ENCODE measurements around the gene BRD2. TPM values are rescaled to one million over a fixed set of nuclear protein-coding genes. Genes with fewer than 3 reads are reported as not detected.

Gene BRD2
- total RNA-seq, 1 donor from 2014 or later: 234 TPM

DNA sequence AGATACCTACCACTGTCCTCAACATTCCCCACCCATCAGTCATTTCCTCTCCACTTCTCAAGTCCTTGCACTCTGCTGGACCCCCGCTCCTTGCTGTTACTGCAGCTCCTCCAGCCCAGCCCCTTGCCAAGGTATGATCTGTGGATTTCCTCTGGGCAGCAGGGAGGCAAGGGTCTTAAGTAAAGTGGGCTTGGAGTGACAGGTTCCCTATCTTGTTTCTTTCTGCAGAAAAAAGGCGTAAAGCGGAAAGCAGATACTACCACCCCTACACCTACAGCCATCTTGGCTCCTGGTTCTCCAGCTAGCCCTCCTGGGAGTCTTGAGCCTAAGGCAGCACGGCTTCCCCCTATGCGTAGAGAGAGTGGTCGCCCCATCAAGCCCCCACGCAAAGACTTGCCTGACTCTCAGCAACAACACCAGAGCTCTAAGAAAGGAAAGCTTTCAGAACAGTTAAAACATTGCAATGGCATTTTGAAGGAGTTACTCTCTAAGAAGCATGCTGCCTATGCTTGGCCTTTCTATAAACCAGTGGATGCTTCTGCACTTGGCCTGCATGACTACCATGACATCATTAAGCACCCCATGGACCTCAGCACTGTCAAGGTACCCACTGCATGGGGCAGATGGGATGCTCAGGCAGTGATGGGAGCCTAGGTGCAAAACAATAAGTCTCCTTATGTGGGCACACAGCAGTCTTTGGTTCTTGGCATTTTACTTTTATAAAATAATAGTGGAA, 8.1 kb downstream of the BRD2 start:
- Mint-ChIP-seq H3K4me3 (ENCODE audit: unreplicated experiment) (peak overlapping the region; percentile 100), H3K36me3 (ENCODE audit: low read depth, unreplicated experiment) (peaks cover 54% of the 10 kb centered on the region), H3K9me3 (ENCODE audit: unreplicated experiment) (no peaks in the 10 kb centered on the region), H3K4me1 (ENCODE audit: low read depth, unreplicated experiment) (peaks cover 45% of the 10 kb centered on the region), H3K27ac (ENCODE audit: unreplicated experiment) (peak overlapping the region; percentile 38), H3K27me3 (ENCODE audit: low read depth, unreplicated experiment) (no peaks in the 10 kb centered on the region)
- Histone ChIP-seq H3K9ac (ENCODE audit: low read length) (peak overlapping the region; percentile 90), H3K9me3 (ENCODE audit: insufficient read depth, low read depth, low read length) (no peaks in the 10 kb centered on the region), H3K4me2 (ENCODE audit: low read length) (peak overlapping the region; percentile 97), H3K79me2 (ENCODE audit: insufficient read depth, low read length) (peaks cover 88% of the 10 kb centered on the region), H3K4me3 (ENCODE audit: insufficient read depth, low read depth, low read length) (no peak overlapping the region), H4K20me1 (ENCODE audit: insufficient read depth, low read length) (peaks cover 94% of the 10 kb centered on the region), H3K4me1 (ENCODE audit: insufficient read depth, low read length) (peaks cover 21% of the 10 kb centered on the region), H3K27me3 (ENCODE audit: insufficient read depth, low read length) (no peaks in the 10 kb centered on the region), H3K36me3 (ENCODE audit: insufficient read depth, low read length) (peaks cover 78% of the 10 kb centered on the region), H3K27ac (ENCODE audit: low read depth, low read length) (no peak overlapping the region), H2AFZ (ENCODE audit: low read depth, low read length) (no peak overlapping the region)
- DNase-seq (ENCODE audit: low read depth) (no peak), FAIRE-seq (no peak)
- TF ChIP-seq CTCF (IDR thresholded peaks at IDR 0.05; ENCODE audit: insufficient read depth, low read depth, low read length) (no peak), EZH2 (IDR thresholded peaks at IDR 0.05; ENCODE audit: insufficient read depth, low read length) (no peak)

GRCh38 chr6:32977272-32977952, 9.0 kb downstream of the BRD2 start:
- H3K4me1 Mint-ChIP-seq (ENCODE audit: low read depth, unreplicated experiment): peaks cover 50% of the 10 kb centered on the region
- H3K4me1 ChIP-seq (ENCODE audit: insufficient read depth, low read length): peaks cover 21% of the 10 kb centered on the region
- peaks cover 100% of the 10 kb centered on the region for H4K20me1 ChIP-seq (ENCODE audit: insufficient read depth, low read length)
- no peak for TF ChIP-seq CTCF (IDR thresholded peaks at IDR 0.05; ENCODE audit: insufficient read depth, low read depth, low read length)
- no peak for TF ChIP-seq EZH2 (IDR thresholded peaks at IDR 0.05; ENCODE audit: insufficient read depth, low read length)
- H3K9ac ChIP-seq (ENCODE audit: low read length): no peak overlapping the region
- H3K4me2 ChIP-seq (ENCODE audit: low read length): peak overlapping the region; percentile 97
- H3K36me3 ChIP-seq (ENCODE audit: insufficient read depth, low read length): peaks cover 86% of the 10 kb centered on the region
- H3K4me3 ChIP-seq (ENCODE audit: insufficient read depth, low read depth, low read length): no peak overlapping the region
- peaks cover 84% of the 10 kb centered on the region for H3K79me2 ChIP-seq (ENCODE audit: insufficient read depth, low read length)
- H3K27me3 ChIP-seq (ENCODE audit: insufficient read depth, low read length): no peaks in the 10 kb centered on the region
- peaks cover 55% of the 10 kb centered on the region for H3K36me3 Mint-ChIP-seq (ENCODE audit: low read depth, unreplicated experiment)
- H3K27me3 Mint-ChIP-seq (ENCODE audit: low read depth, unreplicated experiment): no peaks in the 10 kb centered on the region
- H3K9me3 ChIP-seq (ENCODE audit: insufficient read depth, low read depth, low read length): no peaks in the 10 kb centered on the region
- peak overlapping the region; percentile 7 for H3K27ac Mint-ChIP-seq (ENCODE audit: unreplicated experiment)
- H3K27ac ChIP-seq (ENCODE audit: low read depth, low read length): no peak overlapping the region
- H3K4me3 Mint-ChIP-seq (ENCODE audit: unreplicated experiment): peak overlapping the region; percentile 100
- H2AFZ ChIP-seq (ENCODE audit: low read depth, low read length): no peak overlapping the region
- FAIRE-seq (no peak), DNase-seq (ENCODE audit: low read depth) (no peak)
- H3K9me3 Mint-ChIP-seq (ENCODE audit: unreplicated experiment): no peaks in the 10 kb centered on the region

GRCh38 chr6:32977953-32978324, 9.5 kb downstream of the BRD2 start:
- DNase-seq (ENCODE audit: low read depth) (no peak), FAIRE-seq (no peak)
- Histone ChIP-seq H3K4me2 (ENCODE audit: low read length) (peak overlapping the region; percentile 97), H3K9ac (ENCODE audit: low read length) (no peak overlapping the region), H3K4me1 (ENCODE audit: insufficient read depth, low read length) (peaks cover 21% of the 10 kb centered on the region), H2AFZ (ENCODE audit: low read depth, low read length) (no peak overlapping the region), H3K36me3 (ENCODE audit: insufficient read depth, low read length) (peaks cover 89% of the 10 kb centered on the region), H3K79me2 (ENCODE audit: insufficient read depth, low read length) (peaks cover 79% of the 10 kb centered on the region), H4K20me1 (ENCODE audit: insufficient read depth, low read length) (peaks cover 100% of the 10 kb centered on the region), H3K27ac (ENCODE audit: low read depth, low read length) (no peak overlapping the region), H3K4me3 (ENCODE audit: insufficient read depth, low read depth, low read length) (no peak overlapping the region), H3K27me3 (ENCODE audit: insufficient read depth, low read length) (no peaks in the 10 kb centered on the region), H3K9me3 (ENCODE audit: insufficient read depth, low read depth, low read length) (no peaks in the 10 kb centered on the region)
- Mint-ChIP-seq H3K36me3 (ENCODE audit: low read depth, unreplicated experiment) (peaks cover 50% of the 10 kb centered on the region), H3K9me3 (ENCODE audit: unreplicated experiment) (no peaks in the 10 kb centered on the region), H3K27me3 (ENCODE audit: low read depth, unreplicated experiment) (no peaks in the 10 kb centered on the region), H3K4me1 (ENCODE audit: low read depth, unreplicated experiment) (peaks cover 53% of the 10 kb centered on the region), H3K4me3 (ENCODE audit: unreplicated experiment) (peak overlapping the region; percentile 100), H3K27ac (ENCODE audit: unreplicated experiment) (no peak overlapping the region)
- no peak for TF ChIP-seq CTCF (IDR thresholded peaks at IDR 0.05; ENCODE audit: insufficient read depth, low read depth, low read length)
- TF ChIP-seq EZH2 (IDR thresholded peaks at IDR 0.05; ENCODE audit: insufficient read depth, low read length): no peak

Data from astrocyte (in vitro differentiated cells and primary cell).